SJSA1 (cell line): ENCODE results near the gene TNFRSF21. TPM values are rescaled to one million over a fixed set of nuclear protein-coding genes. Genes with fewer than 3 reads are reported as not detected.

Source experiments
- DNase-seq, 2 experiments: peaks; one replicate each; pipeline ENCODE4 v3.0.0-alpha.2; 2015 to 2020; ENCODE audit warnings: low spot score in 2 of 2, low read depth in 1 of 2
- H3K27ac ChIP-seq: fragments of 250-450 bp; sonication (Bioruptor Pico); 2 replicates; pipeline ENCODE4 v1.5.1; 2020; ENCODE audit warnings: mild to moderate bottlenecking, moderate library complexity
- H3K27me3 ChIP-seq: fragments of 250-450 bp; sonication (Bioruptor Pico); replicated peaks from 2 replicates; pipeline ENCODE4 v1.5.1; 2020; ENCODE audit warnings: mild to moderate bottlenecking, moderate library complexity
- H3K36me3 ChIP-seq: fragments of 250-450 bp; sonication (Bioruptor Pico); 2 replicates; pipeline ENCODE4 v1.5.1; 2020; ENCODE audit warnings: mild to moderate bottlenecking
- H3K4me1 ChIP-seq: fragments of 250-450 bp; sonication (Bioruptor Pico); replicated peaks from 2 replicates; pipeline ENCODE4 v1.6.1; 2021; ENCODE audit warnings: mild to moderate bottlenecking
- H3K4me3 ChIP-seq: fragments of 250-450 bp; sonication (Bioruptor Pico); 2 replicates; pipeline ENCODE4 v1.5.1; 2020; ENCODE audit warnings: mild to moderate bottlenecking
- H3K9me3 ChIP-seq: fragments of 250-450 bp; sonication (Bioruptor Pico); replicated peaks from 2 replicates; pipeline ENCODE4 v1.5.1; 2020; ENCODE audit warnings: mild to moderate bottlenecking
- total RNA-seq: library from RNA; depleted of rRNA; stranded (reverse); fragments of >200 nt; shearing (Covaris generic); gene quantifications from 2 replicates; pipeline ENCODE4 v1.2.3, GENCODE V29; 2014; rRNA removed

TNFRSF21 gene
- total RNA-seq, result 0.31 and 0.68 TPM in 2 replicates

- Histone ChIP-seq H3K9me3 (no peaks in the 10 kb centered on the region), H3K4me1 (peaks cover 13% of the 10 kb centered on the region), H3K27ac (no peak within 1 kb of the TSS), H3K4me3 (peak within 1 kb of the TSS; percentile 32), H3K27me3 (peaks cover 35% of the 10 kb centered on the region), H3K36me3 (no peaks in the 10 kb centered on the region)
- peak; percentile 85 to 86 for DNase-seq
These were observed at the start of gene TNFRSF21 for GRCh38 chr6:47309291-47310130. Gene TNFRSF21 (minus strand): TSS chr6:47309905. CDS start chr6:47309511, 394 bp downstream.

- Histone ChIP-seq H3K36me3 (no peaks in the 10 kb centered on the region), H3K27me3 (no peaks in the 10 kb centered on the region; the same call in 1 of the 2 replicates), H3K27ac (no peak overlapping the region), H3K4me1 (no peaks in the 10 kb centered on the region), H3K4me3 (no peak overlapping the region), H3K9me3 (no peaks in the 10 kb centered on the region)
- no peak for DNase-seq
These were observed 48.9 kb upstream of the TNFRSF21 start for GRCh38 chr6:47358440-47359225.

GRCh38 chr6:47357827-47358226 lies 48.1 kb upstream of the TNFRSF21 start:
- H3K9me3 ChIP-seq, result no peaks in the 10 kb centered on the region
- DNase-seq, result no peak
- no peaks in the 10 kb centered on the region for H3K27me3 ChIP-seq
- no peaks in the 10 kb centered on the region for H3K4me1 ChIP-seq
- no peak overlapping the region for H3K4me3 ChIP-seq
- no peaks in the 10 kb centered on the region for H3K36me3 ChIP-seq
- no peak overlapping the region for H3K27ac ChIP-seq

- no peaks in the 10 kb centered on the region for H3K36me3 ChIP-seq
- H3K27me3 ChIP-seq, result no peaks in the 10 kb centered on the region
- no peak for DNase-seq
- no peaks in the 10 kb centered on the region for H3K9me3 ChIP-seq
- H3K4me1 ChIP-seq, result no peaks in the 10 kb centered on the region
- H3K4me3 ChIP-seq, result no peak overlapping the region
- no peak overlapping the region for H3K27ac ChIP-seq
These were observed 45.8 kb upstream of the TNFRSF21 start for GRCh38 chr6:47355496-47355895.

- H3K36me3 ChIP-seq, result no peaks in the 10 kb centered on the region
- no peak for DNase-seq
These were observed 44.2 kb upstream of the TNFRSF21 start for GRCh38 chr6:47353871-47354270.

GRCh38 chr6:47352966-47353365 lies 43.3 kb upstream of the TNFRSF21 start:
- Histone ChIP-seq H3K4me1 (no peaks in the 10 kb centered on the region), H3K4me3 (no peak overlapping the region), H3K27ac (no peak overlapping the region), H3K36me3 (no peaks in the 10 kb centered on the region), H3K27me3 (no peaks in the 10 kb centered on the region), H3K9me3 (no peaks in the 10 kb centered on the region)
- no peak for DNase-seq

More at GRCh38 chr6:47353871-47354270, 44.2 kb upstream of the TNFRSF21 start:
- H3K27ac ChIP-seq, result no peak overlapping the region
- H3K4me1 ChIP-seq, result no peaks in the 10 kb centered on the region
- no peaks in the 10 kb centered on the region for H3K27me3 ChIP-seq
- H3K9me3 ChIP-seq, result no peaks in the 10 kb centered on the region
- no peak overlapping the region for H3K4me3 ChIP-seq

- Histone ChIP-seq H3K27ac (no peak overlapping the region), H3K36me3 (no peaks in the 10 kb centered on the region), H3K4me3 (no peak overlapping the region), H3K27me3 (no peaks in the 10 kb centered on the region), H3K4me1 (no peaks in the 10 kb centered on the region), H3K9me3 (no peaks in the 10 kb centered on the region)
- no peak for DNase-seq
These were observed 42.7 kb upstream of the TNFRSF21 start for GRCh38 chr6:47352194-47352920.

- Histone ChIP-seq H3K4me1 (no peaks in the 10 kb centered on the region), H3K27ac (no peak overlapping the region), H3K36me3 (no peaks in the 10 kb centered on the region), H3K4me3 (no peak overlapping the region), H3K27me3 (no peaks in the 10 kb centered on the region), H3K9me3 (no peaks in the 10 kb centered on the region)
- DNase-seq, result no peak
These were observed 41.9 kb upstream of the TNFRSF21 start for GRCh38 chr6:47351621-47352020.

GRCh38 chr6:47349931-47350330 lies 40.2 kb upstream of the TNFRSF21 start:
- H3K27me3 ChIP-seq, result no peaks in the 10 kb centered on the region
- H3K27ac ChIP-seq, result no peak overlapping the region
- no peaks in the 10 kb centered on the region for H3K36me3 ChIP-seq
- H3K4me3 ChIP-seq, result no peak overlapping the region
- no peak for DNase-seq
- H3K9me3 ChIP-seq, result no peaks in the 10 kb centered on the region
- H3K4me1 ChIP-seq, result no peaks in the 10 kb centered on the region

GRCh38 chr6:47348316-47348863 lies 38.7 kb upstream of the TNFRSF21 start:
- DNase-seq, result no peak
- no peaks in the 10 kb centered on the region for H3K36me3 ChIP-seq
- H3K9me3 ChIP-seq, result no peaks in the 10 kb centered on the region
- no peak overlapping the region for H3K27ac ChIP-seq
- no peaks in the 10 kb centered on the region for H3K27me3 ChIP-seq
- H3K4me3 ChIP-seq, result no peak overlapping the region
- H3K4me1 ChIP-seq, result no peaks in the 10 kb centered on the region

GRCh38 chr6:47345761-47346160 lies 36.1 kb upstream of the TNFRSF21 start:
- H3K9me3 ChIP-seq, result no peaks in the 10 kb centered on the region

GRCh38 chr6:47344022-47344421 lies 34.3 kb upstream of the TNFRSF21 start:
- Histone ChIP-seq H3K27me3 (no peaks in the 10 kb centered on the region), H3K4me1 (no peaks in the 10 kb centered on the region), H3K9me3 (no peaks in the 10 kb centered on the region), H3K4me3 (no peak overlapping the region), H3K27ac (no peak overlapping the region), H3K36me3 (no peaks in the 10 kb centered on the region)
- DNase-seq, result no peak

More at GRCh38 chr6:47345761-47346160, 36.1 kb upstream of the TNFRSF21 start:
- H3K27ac ChIP-seq, result no peak overlapping the region
- no peaks in the 10 kb centered on the region for H3K36me3 ChIP-seq
- no peak for DNase-seq
- H3K4me1 ChIP-seq, result no peaks in the 10 kb centered on the region
- no peaks in the 10 kb centered on the region for H3K27me3 ChIP-seq
- no peak overlapping the region for H3K4me3 ChIP-seq

- no peak for DNase-seq
- no peaks in the 10 kb centered on the region for H3K36me3 ChIP-seq
- no peak overlapping the region for H3K4me3 ChIP-seq
- no peaks in the 10 kb centered on the region for H3K27me3 ChIP-seq
- no peaks in the 10 kb centered on the region for H3K4me1 ChIP-seq
- H3K9me3 ChIP-seq, result no peaks in the 10 kb centered on the region
- H3K27ac ChIP-seq, result no peak overlapping the region
These were observed 33.9 kb upstream of the TNFRSF21 start for GRCh38 chr6:47343600-47343999.
